HCT116 (cell line): ENCODE data around the gene ARL5B. TPM values are rescaled to one million over a fixed set of nuclear protein-coding genes. Genes with fewer than 3 reads are reported as not detected.

Source experiments
- ATAC-seq: fragments of 200-7000 bp; cut with Tn5 transposase; 2 replicates; pipeline ENCODE4 v1.9.1; 2020; ENCODE audit warnings: mild to moderate bottlenecking, moderate library complexity
- BruUV-seq: library from RNA; stranded (reverse); fragments of 400-500 nt; replicated peaks from 2 replicates; lab custom pipeline; 2021; lab: Mats Ljungman, UMichigan
- CTCF ChIA-PET: fragments of 300-600 bp; sonication (Branson Sonifier 250); formaldehyde crosslinking; loops from one replicate; lab custom pipeline; 2021; ENCODE audit warnings: antibody characterized with exemption; lab: Charles Lee
- POLR2A ChIA-PET: fragments of 300-600, 350-600 bp; sonication (Branson Sonifier 250); formaldehyde crosslinking; loops from one replicate; lab custom pipeline; 2021; ENCODE audit warnings: antibody characterized with exemption; lab: Charles Lee
- RAD21 ChIA-PET, 2 experiments: fragments of 300-600 bp; sonication (Branson Sonifier 250); formaldehyde crosslinking; loops; one replicate each; lab custom pipeline; 2023; ENCODE audit warnings: low total read pairs in 2 of 2; ENCODE audit not compliant: uncharacterized antibody in 2 of 2, unreplicated experiment in 2 of 2, low non-redundant PET in 1 of 2; lab: Charles Lee
- DNase-seq: peaks from one replicate; pipeline ENCODE4 v3.0.0-alpha.2; 2010; ENCODE audit warnings: low read depth, low spot score
- H2AFZ ChIP-seq: fragments of 200-600 bp; shearing (Covaris generic), sonication (generic); 2 replicates; pipeline ENCODE4 v1.6.1; 2017; ENCODE audit warnings: low read depth, mixed run types, mixed read lengths, antibody characterized with exemption, low read length; ENCODE audit not compliant: poor library complexity, severe bottlenecking
- H3K27ac ChIP-seq: 2 replicates; pipeline ENCODE4 v1.5.1; 2012; ENCODE audit warnings: low read depth, low read length
- H3K27me3 ChIP-seq: fragments of 200-600 bp; sonication (generic); 2 replicates; pipeline ENCODE4 v1.6.1; 2016; ENCODE audit warnings: mixed run types, low read length, mixed read lengths; ENCODE audit not compliant: insufficient read depth
- H3K36me3 ChIP-seq, 2 experiments: fragments of 200-500 bp in 1 of 2; fragments of 200-600 bp in 1 of 2; sonication (Bioruptor generic) in 1 of 2; sonication (generic) in 1 of 2; 2 replicates each; pipeline versions ENCODE4 v1.5.1 to v1.6.1; 2014 to 2016; ENCODE audit warnings: low read length in 2 of 2, inconsistent platforms in 1 of 2, mixed read lengths in 1 of 2, mixed run types in 1 of 2; ENCODE audit not compliant: insufficient read depth in 2 of 2, control insufficient read depth in 1 of 2
- H3K4me1 ChIP-seq, 2 experiments: fragments of 200-600 bp in 1 of 2; sonication (generic) in 1 of 2; 2 replicates each; pipeline versions ENCODE4 v1.5.1 to v1.6.1; 2012 to 2017; ENCODE audit warnings: low read length in 2 of 2, inconsistent platforms in 1 of 2, mild to moderate bottlenecking in 1 of 2, mixed read lengths in 1 of 2, mixed run types in 1 of 2, moderate library complexity in 1 of 2; ENCODE audit not compliant: insufficient read depth in 2 of 2, control insufficient read depth in 1 of 2
- H3K4me2 ChIP-seq: fragments of 200-600 bp; sonication (generic); 2 replicates; pipeline ENCODE4 v1.6.1; 2017; ENCODE audit warnings: mixed run types, low read length, mixed read lengths
- H3K4me3 ChIP-seq, 2 experiments: fragments of 200-600 bp in 1 of 2; sonication (generic) in 1 of 2; replicated peaks in 1 of 2; 2 replicates each; pipeline ENCODE4 v1.5.1; 2011 to 2016; ENCODE audit warnings: low read length in 2 of 2, control low read depth in 1 of 2, low read depth in 1 of 2, mild to moderate bottlenecking in 1 of 2, mixed read lengths in 1 of 2, mixed run types in 1 of 2
- H3K79me2 ChIP-seq: fragments of 200-600 bp; sonication (generic); 2 replicates; pipeline ENCODE4 v1.6.1; 2017; ENCODE audit warnings: mild to moderate bottlenecking, mixed run types, low read length, moderate library complexity, mixed read lengths; ENCODE audit not compliant: insufficient read depth
- H3K9ac ChIP-seq: fragments of 200-600 bp; sonication (generic); 2 replicates; pipeline ENCODE4 v1.6.1; 2016; ENCODE audit warnings: low read length, mixed read lengths
- H3K9me2 ChIP-seq: fragments of 200-600 bp; sonication (generic), shearing (Covaris generic); 2 replicates; pipeline ENCODE4 v1.6.1; 2017; ENCODE audit warnings: mixed run types, mild to moderate bottlenecking, moderate library complexity; ENCODE audit not compliant: insufficient read depth
- H3K9me3 ChIP-seq, 2 experiments: fragments of 200-500 bp in 1 of 2; fragments of 200-600 bp in 1 of 2; sonication (Bioruptor generic) in 1 of 2; sonication (generic) in 1 of 2; 2 replicates each; pipeline ENCODE4 v1.6.1; 2014 to 2017; ENCODE audit warnings: low read length in 2 of 2, mixed read lengths in 2 of 2, inconsistent platforms in 1 of 2, low read depth in 1 of 2, mild to moderate bottlenecking in 1 of 2, mixed run types in 1 of 2, moderate library complexity in 1 of 2; ENCODE audit not compliant: control insufficient read depth in 1 of 2, insufficient read depth in 1 of 2
- H4K20me1 ChIP-seq: fragments of 200-600 bp; sonication (generic), shearing (Covaris generic); 2 replicates; pipeline ENCODE4 v1.6.1; 2017; ENCODE audit warnings: mixed run types, mild to moderate bottlenecking, moderate library complexity; ENCODE audit not compliant: insufficient read depth
- ATF3 ChIP-seq: IDR thresholded peaks from 2 replicates; pipeline ENCODE4 v1.6.1; 2012
- CBX3 ChIP-seq: IDR thresholded peaks from 2 replicates; pipeline ENCODE4 v1.6.1; 2012; ENCODE audit warnings: low read depth
- CEBPB ChIP-seq: IDR thresholded peaks from 2 replicates; pipeline ENCODE4 v1.6.1; 2012; ENCODE audit warnings: low read depth
- EGR1 ChIP-seq: IDR thresholded peaks from 2 replicates; pipeline ENCODE4 v1.6.1; 2012; ENCODE audit warnings: low read depth
- ELF1 ChIP-seq: IDR thresholded peaks from 2 replicates; pipeline ENCODE4 v1.6.1; 2012; ENCODE audit warnings: low read depth, borderline replicate concordance
- EZH2 ChIP-seq: fragments of 200-600 bp; sonication (generic); IDR thresholded peaks from 2 replicates; pipeline ENCODE4 v1.6.1; 2017; ENCODE audit warnings: antibody characterized with exemption, mixed run types
- EZH2phosphoT487 ChIP-seq: fragments of 200-600 bp; IDR thresholded peaks from 2 replicates; pipeline ENCODE4 v1.6.1; 2018; ENCODE audit warnings: antibody characterized with exemption, borderline replicate concordance
- JUND ChIP-seq: IDR thresholded peaks from 2 replicates; pipeline ENCODE4 v1.6.1; 2012
- MAX ChIP-seq: IDR thresholded peaks from 2 replicates; pipeline ENCODE4 v1.6.1; 2012
- POLR2A ChIP-seq: IDR thresholded peaks from 2 replicates; pipeline ENCODE4 v1.7.0; 2011; ENCODE audit warnings: borderline replicate concordance; ENCODE audit not compliant: insufficient read depth, insufficient read length; ENCODE audit errors: extremely low read depth
- POLR2AphosphoS5 ChIP-seq: IDR thresholded peaks from 2 replicates; pipeline ENCODE4 v1.6.1; 2011; ENCODE audit warnings: mild to moderate bottlenecking, low read depth, low read length, moderate library complexity
- RAD21 ChIP-seq: IDR thresholded peaks from 2 replicates; pipeline ENCODE4 v1.6.1; 2012; ENCODE audit warnings: low read depth, mild to moderate bottlenecking
- SIN3A ChIP-seq: IDR thresholded peaks from 2 replicates; pipeline ENCODE4 v1.6.1; 2012; ENCODE audit warnings: low read depth
- SP1 ChIP-seq: IDR thresholded peaks from 2 replicates; pipeline ENCODE4 v1.6.1; 2012; ENCODE audit warnings: low read depth
- SRF ChIP-seq: IDR thresholded peaks from 2 replicates; pipeline ENCODE4 v1.6.1; 2012; ENCODE audit warnings: low read depth
- TCF7L2 ChIP-seq: IDR thresholded peaks from 2 replicates; pipeline ENCODE4 v1.7.0; 2011; ENCODE audit warnings: borderline replicate concordance, inconsistent platforms; ENCODE audit not compliant: insufficient read depth, insufficient read length; ENCODE audit errors: extremely low read depth
- ZBTB33 ChIP-seq: IDR thresholded peaks from 2 replicates; pipeline ENCODE4 v1.6.1; 2011; ENCODE audit warnings: mild to moderate bottlenecking, low read length, moderate library complexity; ENCODE audit not compliant: insufficient replicate concordance; ENCODE audit errors: extremely low read depth
- ZFX ChIP-seq: fragments of 450-650 bp; IDR thresholded peaks from 2 replicates; pipeline ENCODE4 v1.6.1; 2017
- intact Hi-C: fragments of 100-400 bp; cut with micrococcal nuclease; formaldehyde crosslinking; loops from 2 replicates; pipeline ENCODE4 v1.10.0; 2022
- total RNA-seq: library from RNA; stranded (reverse); gene quantifications from one replicate; pipeline ENCODE4 v1.2.1, GENCODE V29; 2021; ENCODE audit not compliant: unreplicated experiment
- TF ChIP-seq, protein P1 (sequence below): IDR thresholded peaks from 2 replicates; pipeline ENCODE4 v1.6.1; 2012; ENCODE audit warnings: low read depth

The ARL5B gene
- total RNA-seq, 1 experiment from 2014 or later, result 21.1 TPM

DNA sequence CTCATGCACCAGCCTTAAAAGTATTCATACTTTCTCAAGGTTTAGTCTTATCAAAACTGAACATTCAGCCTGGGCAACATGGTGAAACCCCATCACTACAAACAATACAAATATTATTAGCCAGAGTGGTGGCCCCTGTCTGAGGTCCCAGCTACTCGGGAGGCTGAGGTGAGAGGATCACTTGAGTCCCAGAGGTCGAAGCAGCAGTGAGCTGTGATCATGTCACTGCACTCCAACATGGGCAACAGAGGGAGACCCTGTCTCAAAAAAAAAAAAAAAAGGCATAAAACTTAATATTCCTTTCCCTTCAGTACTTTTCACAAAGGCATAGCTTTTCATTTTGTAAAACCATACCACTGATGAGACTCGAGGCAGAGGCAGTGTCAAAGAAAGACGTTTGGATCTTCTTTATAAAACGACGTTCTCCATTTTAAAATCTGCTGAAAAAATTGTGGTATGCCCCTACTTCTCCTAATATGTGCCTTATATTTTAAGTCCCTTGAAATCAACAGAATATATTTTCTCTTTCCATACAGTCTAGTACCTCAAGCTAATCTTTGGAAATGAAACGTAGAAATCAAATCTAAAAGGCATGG lies 9.8 kb upstream of the ARL5B start:
- Histone ChIP-seq H3K4me2 (peak overlapping the region; percentile 86; the same call in 1 of the 2 replicates), H2AFZ (no peak overlapping the region), H3K79me2 (peaks cover 31% of the 10 kb centered on the region), H3K4me3 (no peak overlapping the region), H3K9me3 (no peaks in the 10 kb centered on the region), H4K20me1 (no peaks in the 10 kb centered on the region), H3K36me3 (peaks cover 3 to 4% of the 10 kb centered on the region in 2 experiments; a peak in 1 of 4 replicates), H3K27me3 (no peaks in the 10 kb centered on the region), H3K9me2 (no peaks in the 10 kb centered on the region), H3K9ac (no peak overlapping the region), H3K27ac (no peak overlapping the region), H3K4me1 (peaks cover 5 to 12% of the 10 kb centered on the region in 2 experiments; a peak in 3 of 4 replicates)
- ChIA-PET RAD21 (interaction anchor here in 1 of 2 experiments (0.5 kb wide), 1 partner anchor 290 kb away, joined by 3 read pairs; no protein-coding TSS in a partner anchor), CTCF (no interaction called here), POLR2A (interaction anchor here (1.3 kb wide), 1 partner anchor 10 kb away, joined by 3 read pairs; the partner anchor contains the start of gene ARL5B)
- ATAC-seq, result no peak
- BruUV-seq, result no TSS peak
- TF ChIP-seq ZFX (no peak), RAD21 (no peak), SIN3A (no peak), ELF1 (no peak), EGR1 (no peak), POLR2A (no peak), EZH2 (no peak), ATF3 (no peak), CBX3 (no peak), SP1 (no peak), MAX (no peak), CEBPB (no peak), ZBTB33 (no peak), TCF7L2 (no peak), JUND (no peak), SRF (no peak), POLR2AphosphoS5 (no peak), EZH2phosphoT487 (no peak)
- TF ChIP-seq, protein P1, sequence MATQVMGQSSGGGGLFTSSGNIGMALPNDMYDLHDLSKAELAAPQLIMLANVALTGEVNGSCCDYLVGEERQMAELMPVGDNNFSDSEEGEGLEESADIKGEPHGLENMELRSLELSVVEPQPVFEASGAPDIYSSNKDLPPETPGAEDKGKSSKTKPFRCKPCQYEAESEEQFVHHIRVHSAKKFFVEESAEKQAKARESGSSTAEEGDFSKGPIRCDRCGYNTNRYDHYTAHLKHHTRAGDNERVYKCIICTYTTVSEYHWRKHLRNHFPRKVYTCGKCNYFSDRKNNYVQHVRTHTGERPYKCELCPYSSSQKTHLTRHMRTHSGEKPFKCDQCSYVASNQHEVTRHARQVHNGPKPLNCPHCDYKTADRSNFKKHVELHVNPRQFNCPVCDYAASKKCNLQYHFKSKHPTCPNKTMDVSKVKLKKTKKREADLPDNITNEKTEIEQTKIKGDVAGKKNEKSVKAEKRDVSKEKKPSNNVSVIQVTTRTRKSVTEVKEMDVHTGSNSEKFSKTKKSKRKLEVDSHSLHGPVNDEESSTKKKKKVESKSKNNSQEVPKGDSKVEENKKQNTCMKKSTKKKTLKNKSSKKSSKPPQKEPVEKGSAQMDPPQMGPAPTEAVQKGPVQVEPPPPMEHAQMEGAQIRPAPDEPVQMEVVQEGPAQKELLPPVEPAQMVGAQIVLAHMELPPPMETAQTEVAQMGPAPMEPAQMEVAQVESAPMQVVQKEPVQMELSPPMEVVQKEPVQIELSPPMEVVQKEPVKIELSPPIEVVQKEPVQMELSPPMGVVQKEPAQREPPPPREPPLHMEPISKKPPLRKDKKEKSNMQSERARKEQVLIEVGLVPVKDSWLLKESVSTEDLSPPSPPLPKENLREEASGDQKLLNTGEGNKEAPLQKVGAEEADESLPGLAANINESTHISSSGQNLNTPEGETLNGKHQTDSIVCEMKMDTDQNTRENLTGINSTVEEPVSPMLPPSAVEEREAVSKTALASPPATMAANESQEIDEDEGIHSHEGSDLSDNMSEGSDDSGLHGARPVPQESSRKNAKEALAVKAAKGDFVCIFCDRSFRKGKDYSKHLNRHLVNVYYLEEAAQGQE, result no peak
- DNase-seq, result no peak
- intact Hi-C loops, result no loop called here
